Glomerular endothelial cell (primary cell): Measurements from ENCODE around the gene MTSS2. TPM values are rescaled to one million over a fixed set of nuclear protein-coding genes. Genes with fewer than 3 reads are reported as not detected.
"Not testable (repeated sequence)": the region's sequence is repeated elsewhere in the genome, so short reads cannot be mapped to it uniquely, and the experiment has no call there.

Experiments used
- DNase-seq: peaks from one replicate; pipeline ENCODE4 v3.0.0-alpha.2; 2011; ENCODE audit warnings: low read depth, low spot score; ENCODE audit errors: extremely low read depth
- total RNA-seq: library from RNA; depleted of rRNA; stranded (reverse); fragments of >200 nt; gene quantifications from 2 replicates; pipeline ENCODE4 v1.2.3, GENCODE V29; 2015

The MTSS2 gene
- total RNA-seq, 1 donor from 2014 or later = 32.6 TPM

GRCh38 chr16:70676675-70677498 lies 9.0 kb downstream of the MTSS2 start:
- DNase-seq = no peak

DNA sequence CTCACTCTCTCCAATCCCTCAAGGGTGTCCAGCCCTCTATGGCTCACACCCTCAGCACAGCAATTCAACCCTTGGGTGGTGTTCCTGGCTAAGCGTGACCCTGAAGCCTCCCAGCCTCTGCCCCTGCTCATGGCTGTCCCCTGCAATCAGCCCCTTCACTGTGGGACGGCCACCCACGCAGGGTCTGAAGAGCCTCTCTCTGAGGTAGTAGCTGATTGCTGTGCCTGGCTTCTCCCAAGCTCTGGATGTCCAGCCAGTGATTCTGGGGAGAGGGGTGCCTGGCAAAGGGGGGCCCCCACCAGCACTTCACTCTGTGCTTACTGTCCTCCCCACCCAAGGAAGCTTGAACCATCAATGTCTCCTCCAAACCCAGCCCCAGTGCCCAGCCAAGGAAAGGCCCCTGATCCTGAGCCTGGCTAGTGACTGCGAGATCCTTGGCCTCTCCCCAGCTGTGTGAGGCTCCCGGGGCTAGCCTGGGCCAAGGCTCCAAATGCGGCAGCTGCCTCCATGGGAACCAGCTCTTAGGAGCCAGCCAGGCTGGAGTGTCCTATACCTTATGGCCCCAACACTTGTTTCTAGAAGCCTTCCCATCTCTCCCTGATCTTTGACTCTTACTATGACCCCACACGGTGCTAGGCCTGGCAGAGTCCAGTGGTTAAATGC lies 9.9 kb downstream of the MTSS2 start:
- no peak for DNase-seq

GRCh38 chr16:70674221-70675014 lies 11.4 kb downstream of the MTSS2 start:
- no peak for DNase-seq

- DNase-seq = not testable (repeated sequence)
Observed at GRCh38 chr16:70670938-70671337, 14.9 kb downstream of the MTSS2 start.

DNA sequence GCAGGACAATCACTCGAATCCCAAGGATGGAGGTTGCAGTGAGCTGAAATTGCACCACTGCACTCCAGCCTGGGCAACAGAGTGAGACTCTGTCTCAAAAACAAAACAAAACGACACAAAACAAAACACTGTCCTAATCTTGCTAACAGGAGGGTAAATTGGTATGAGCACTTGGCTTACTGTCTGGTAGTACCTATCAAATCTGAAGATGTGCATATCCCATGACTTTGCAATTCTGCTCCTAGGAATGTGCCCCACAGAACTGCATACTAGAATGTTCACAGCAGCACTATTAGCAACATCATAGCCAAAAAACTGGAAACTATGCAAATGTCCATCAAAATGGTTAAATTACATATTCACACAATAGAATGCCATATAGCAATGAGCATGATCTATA lies 15.7 kb downstream of the MTSS2 start:
- no peak for DNase-seq

GRCh38 chr16:70665806-70666735 lies 19.8 kb downstream of the MTSS2 start:
- peak; percentile 64 for DNase-seq

DNA sequence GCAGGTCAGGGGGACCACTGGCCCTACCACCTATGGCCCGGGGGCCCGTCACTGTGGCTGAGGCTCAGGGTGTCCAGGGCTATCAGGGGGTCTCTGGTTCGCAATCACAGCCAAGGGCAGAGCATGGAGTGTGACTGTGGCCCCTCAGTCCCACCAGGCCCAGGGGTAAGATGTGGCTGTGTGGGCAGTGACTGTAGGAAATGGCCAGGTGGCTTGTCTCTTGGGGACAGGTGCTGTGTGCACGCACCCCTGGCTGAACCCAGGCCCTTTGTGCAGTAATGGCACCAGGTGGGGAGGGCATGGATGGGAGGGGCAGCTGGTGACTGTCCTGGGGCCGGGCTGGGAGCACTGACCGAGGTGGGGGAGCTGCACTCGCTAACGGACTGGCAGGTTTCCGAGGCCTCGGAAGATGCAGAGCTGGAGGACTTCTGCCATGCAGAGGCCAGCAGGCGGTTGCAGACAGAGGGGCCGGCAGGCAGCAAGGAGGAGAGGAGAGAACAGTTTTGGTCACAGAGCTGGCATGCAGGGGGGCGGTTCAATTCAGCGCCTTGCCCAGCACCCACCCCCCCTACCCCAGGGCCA lies 20.6 kb downstream of the MTSS2 start:
- DNase-seq = no peak

GRCh38 chr16:70664325-70665112 lies 21.3 kb downstream of the MTSS2 start:
- no peak for DNase-seq

DNA sequence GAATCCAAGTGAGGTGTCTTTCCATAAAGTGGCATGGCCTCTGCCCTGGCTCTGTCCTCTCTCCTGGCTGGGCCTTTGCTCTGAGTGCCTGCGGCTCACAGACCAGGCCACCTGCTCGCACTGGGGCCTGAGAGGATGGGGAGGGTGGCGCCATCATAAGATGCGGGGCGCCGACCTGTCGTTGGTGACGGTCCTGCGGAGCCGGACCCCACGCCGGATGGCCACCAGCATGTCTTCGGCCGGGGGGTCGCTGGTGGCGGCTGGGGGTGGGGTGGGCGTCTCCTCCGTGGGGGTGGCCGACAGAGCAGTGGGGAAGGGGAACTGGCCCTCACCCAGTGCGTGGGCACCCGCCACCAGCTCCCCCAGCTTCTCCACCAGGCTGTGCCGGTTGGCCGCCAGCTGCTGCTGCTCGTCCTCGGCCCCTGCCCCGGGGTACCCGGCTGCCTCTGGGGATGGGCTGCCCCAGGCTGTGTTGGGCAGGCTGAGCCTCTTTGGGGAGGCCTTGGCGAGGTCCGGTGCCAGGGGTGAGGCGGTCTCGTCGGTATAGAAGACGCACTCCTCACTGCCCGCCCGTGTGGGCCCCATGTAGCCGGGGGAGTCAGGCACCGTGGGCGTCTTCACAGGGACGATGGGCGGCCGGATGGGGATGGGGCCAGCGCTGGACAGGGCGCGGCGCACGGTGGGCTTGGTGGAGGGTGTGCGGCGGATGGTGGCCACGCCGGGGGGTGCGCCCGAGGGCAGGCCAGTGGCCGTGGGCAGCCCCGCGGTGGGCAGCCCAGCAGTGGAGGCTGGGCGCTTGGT lies 22.1 kb downstream of the MTSS2 start:
- no peak for DNase-seq

- no peak for DNase-seq
Observed at GRCh38 chr16:70662991-70663523, 22.8 kb downstream of the MTSS2 start.

- DNase-seq = no peak
Observed at GRCh38 chr16:70661918-70662641, 23.8 kb downstream of the MTSS2 start.

DNA sequence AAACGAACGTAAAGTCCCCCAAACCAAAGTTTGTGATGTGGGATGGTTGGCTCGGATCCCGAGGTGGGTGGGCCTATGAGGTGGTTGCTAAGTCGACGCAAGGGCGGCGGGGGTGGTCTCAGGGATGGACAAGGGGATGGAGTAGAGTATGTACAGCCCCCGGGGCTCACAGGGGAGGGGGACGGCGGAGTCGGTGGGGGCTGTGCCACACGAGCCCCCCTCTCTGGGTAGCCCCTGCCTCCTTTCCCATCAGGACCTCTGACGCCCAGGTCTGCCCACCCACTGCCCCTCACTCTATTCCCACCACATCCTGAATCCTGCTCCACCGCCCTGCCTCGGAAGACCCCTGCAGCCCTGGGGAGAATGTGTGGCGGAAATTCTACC lies 24.3 kb downstream of the MTSS2 start:
- DNase-seq = no peak

- no peak for DNase-seq
Observed at GRCh38 chr16:70660672-70661350, 25.0 kb downstream of the MTSS2 start.

DNA sequence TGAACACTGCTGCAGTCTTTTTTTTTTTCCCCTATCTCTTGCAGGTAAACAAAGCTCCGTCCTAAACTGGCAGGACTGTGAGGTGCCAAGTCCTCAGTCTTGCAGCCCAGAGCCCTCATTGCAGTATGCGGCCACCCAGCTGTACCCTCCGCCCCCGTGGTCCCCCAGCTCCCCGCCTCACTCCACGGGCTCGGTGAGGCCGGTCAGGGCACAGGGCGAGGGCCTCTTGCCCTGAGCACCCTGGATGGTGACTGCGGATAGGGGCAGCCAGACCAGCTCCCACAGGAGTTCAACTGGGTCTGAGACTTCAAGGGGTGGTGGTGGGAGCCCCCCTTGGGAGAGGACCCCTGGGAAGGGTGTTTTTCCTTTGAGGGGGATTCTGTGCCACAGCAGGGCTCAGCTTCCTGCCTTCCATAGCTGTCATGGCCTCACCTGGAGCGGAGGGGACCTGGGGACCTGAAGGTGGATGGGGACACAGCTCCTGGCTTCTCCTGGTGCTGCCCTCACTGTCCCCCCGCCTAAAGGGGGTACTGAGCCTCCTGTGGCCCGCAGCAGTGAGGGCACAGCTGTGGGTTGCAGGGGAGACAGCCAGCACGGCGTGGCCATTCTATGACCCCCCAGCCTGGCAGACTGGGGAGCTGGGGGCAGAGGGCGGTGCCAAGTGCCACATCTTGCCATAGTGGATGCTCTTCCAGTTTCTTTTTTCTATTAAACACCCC lies 25.7 kb downstream of the MTSS2 start:
- DNase-seq = no peak

DNA sequence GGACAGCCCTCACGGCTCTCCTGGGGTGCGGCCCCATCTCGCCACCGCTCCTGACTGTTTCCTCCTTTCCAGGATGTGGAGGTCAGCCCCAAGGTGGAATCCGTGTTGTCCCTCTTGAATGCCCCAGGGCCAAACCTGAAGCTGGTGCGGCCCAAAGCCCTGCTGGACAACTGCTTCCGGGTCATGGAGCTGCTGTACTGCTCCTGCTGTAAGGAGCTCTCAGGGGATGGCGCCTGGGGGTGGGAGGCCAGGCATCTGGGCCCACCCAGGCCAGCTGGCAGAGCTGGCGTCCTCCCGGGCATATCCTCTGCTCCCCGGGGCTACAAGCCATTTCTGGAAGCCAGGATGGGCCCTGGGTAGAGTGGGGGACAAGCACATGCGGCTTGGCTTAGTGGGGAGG lies 26.3 kb downstream of the MTSS2 start:
- DNase-seq = no peak

DNA sequence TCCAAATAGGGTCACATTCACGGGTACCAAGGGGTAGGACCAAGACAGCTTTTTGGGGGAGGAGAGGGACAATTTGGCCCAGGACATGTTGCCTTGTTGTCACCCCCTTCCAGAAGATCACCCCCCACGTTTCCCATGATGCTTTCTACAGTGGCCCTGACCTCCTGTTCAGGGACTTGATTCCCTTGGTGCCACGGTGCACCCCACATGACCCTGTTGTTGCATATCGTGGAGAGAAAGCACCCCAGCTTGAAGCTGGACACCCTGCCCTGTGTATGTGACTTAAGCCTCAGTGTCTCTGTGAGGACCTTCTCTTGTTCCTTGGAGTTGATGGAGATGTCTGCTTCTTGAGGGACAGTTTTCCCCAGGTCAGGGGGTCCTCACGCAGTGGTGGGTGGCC lies 26.9 kb downstream of the MTSS2 start:
- no peak for DNase-seq
